ENCODE measurements around the gene CTNNA3.

- TF ChIP-seq CTCF (IDR thresholded peaks at IDR 0.05; ENCODE audit: insufficient read depth, low read length, poor library complexity, severe bottlenecking) (no peak), EZH2phosphoT487 (conservative IDR thresholded peaks at IDR 0.05; ENCODE audit: low read length) (no peak)
Measured at GRCh38 chr10:66381045-66381444, 1315.0 kb downstream of the CTNNA3 start.
